Nucleus accumbens (tissue), 56 donors: ENCODE measurements around the gene CHTOP.
A peak's percentile ranks its signal among the peaks of the same experiment; 100 is the strongest.
"Not testable (repeated sequence)": the region's sequence is repeated elsewhere in the genome, so short reads cannot be mapped to it uniquely, and the experiment has no call there.

ENCODE experiments used
- DNase-seq, 56 donors: peaks; one replicate each; lab custom pipeline; 2025; lab: John Stamatoyannopoulos, UW

Gene CHTOP

DNA sequence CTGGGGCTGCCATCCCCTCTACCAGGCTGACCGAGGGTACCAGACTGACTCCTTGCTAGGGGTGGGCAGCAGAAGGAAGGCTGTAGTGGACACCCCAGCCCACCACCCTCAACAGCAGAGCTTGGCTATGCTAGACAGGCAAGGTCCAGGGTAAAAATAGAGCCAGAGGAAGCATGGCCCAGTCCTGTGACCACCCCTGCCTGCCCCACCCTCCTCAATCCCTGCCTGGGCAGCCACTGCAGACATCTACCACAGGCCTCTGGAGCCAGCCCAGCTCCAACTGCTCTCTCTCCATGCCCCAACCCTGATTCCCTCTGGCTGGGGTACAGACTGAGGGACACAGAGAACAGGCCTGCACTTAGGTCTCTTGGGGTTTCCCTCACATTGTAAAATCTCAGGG is 3.9 kb upstream of the CHTOP start:
- peak in 28 of 56 donors; percentile 14 to 64 (median 31) for DNase-seq

DNA sequence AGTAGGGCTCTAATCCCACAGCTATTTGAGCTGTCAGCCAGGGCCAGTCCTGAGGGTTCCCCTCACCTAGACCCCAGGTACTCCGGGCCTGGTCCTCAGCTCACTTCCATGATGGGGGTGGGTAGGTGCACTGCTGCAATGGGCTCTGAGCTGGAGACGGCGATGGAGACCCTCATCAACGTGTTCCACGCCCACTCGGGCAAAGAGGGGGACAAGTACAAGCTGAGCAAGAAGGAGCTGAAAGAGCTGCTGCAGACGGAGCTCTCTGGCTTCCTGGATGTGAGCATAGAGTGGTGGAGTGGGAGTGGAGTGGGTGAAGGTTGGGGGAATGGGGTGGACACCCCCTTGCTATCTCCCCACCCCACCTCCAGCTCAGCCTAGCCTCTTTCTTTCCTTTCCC is 3.5 kb upstream of the CHTOP start:
- DNase-seq, result no peak

DNA sequence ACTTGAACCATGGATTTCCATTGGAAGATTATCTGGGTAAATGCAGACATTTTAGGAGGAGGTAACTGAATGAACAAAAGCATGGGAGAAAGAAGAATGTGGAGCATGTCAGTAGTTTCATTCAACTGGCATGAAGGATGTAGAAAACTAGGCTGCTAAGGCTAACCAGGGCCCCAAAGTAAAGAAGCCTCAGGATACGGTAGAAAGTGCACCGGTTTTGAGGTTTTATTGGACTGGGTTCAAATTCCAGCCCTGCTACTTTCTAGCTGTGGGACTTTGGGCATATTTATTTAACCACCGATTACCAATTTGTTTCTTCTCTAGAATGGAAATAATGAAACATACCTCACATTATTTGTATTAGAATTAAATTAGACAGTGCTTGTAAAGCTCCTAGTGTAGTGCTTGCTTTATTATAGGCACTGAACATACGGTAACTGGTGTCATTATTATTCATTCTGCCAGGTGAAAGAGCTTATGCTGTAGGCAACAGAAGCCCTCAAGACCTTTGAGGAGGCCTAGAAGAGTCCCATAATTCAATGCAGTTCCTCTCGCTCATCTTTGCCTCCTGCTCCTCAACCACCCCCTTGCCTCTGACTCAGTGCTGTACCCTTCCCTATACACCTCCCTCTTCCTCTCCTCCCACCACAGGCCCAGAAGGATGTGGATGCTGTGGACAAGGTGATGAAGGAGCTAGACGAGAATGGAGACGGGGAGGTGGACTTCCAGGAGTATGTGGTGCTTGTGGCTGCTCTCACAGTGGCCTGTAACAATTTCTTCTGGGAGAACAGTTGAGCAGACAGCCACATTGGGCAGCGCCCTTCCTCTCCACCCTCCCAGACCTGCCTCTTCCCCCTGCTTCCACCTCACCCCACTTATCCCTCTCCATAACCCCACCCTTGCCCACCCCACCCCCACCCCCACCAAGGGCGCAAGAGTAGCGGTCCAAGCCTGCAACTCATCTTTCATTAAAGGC is 2.5 kb upstream of the CHTOP start:
- DNase-seq, result peak in 11 of 56 donors; percentile 16 to 56 (median 30)

DNA sequence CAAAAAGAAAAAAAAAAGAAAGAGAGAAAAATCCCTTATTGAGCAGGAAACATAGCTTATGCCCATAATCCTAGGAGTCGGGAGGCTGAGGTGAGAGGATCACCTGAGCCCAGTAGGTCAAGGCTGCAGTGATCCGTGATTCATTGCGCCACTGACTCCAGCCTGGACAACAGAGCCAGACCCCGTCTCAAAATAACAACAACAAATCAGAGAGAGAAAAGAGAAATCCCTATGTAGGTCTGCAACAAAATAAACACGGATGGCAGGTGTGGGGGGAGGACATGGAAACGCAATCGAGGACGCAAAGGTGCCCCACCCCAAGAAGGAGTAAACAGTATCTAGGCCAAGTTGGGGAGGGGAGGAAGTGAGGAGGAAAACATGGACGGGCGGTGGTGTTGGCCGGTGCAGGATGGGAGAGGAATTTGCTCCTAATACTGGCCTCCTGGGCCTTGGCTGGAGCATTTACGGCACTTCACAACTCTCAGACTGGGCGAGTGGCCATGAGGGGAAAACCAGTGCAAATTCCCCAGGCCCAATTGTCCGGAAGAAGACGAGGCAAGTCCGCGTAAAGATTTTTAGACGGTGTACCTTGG is 609 bp upstream of the CHTOP start:
- DNase-seq, result peak in 6 of 56 donors; percentile 56 to 69 (median 62)

DNA sequence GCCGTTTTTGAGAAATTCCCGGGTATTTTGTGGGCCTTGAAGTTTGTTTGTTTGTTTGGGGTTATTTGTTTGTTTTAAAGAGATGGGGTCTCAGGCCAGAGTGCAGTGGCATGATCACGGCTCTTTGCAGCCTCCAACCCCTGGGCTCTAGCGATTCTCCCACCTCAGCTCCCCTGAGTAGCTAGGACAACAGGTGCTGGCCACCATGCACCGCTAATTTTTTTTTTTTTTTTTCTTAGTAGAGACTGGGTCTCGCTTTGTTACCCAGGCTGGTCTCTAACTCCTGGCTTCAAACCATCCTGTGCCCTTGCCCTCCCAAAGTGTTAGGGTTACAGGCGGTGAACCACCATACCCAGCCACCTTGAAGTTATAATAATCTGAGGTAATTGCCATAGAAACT is 2.0 kb downstream of the CHTOP start:
- DNase-seq, result no peak

DNA sequence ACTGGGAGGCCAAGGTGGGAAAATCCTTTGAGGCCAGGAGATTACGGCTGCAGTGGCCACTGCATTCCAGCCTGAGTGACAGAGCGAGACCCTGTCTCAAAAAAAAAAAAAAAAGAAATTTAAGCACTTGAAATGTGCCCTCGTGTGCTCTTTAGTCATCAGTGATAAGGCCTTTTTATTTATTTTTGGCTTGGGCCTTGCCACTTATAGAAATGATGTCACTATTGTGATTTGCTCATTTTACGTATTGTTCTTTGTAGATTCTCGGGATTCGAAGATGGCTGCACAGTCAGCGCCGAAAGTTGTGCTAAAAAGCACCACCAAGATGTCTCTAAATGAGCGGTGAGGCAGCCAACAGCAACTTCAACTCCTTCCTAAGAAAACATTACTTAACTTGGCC is 2.4 kb downstream of the CHTOP start:
- DNase-seq, result no peak

DNA sequence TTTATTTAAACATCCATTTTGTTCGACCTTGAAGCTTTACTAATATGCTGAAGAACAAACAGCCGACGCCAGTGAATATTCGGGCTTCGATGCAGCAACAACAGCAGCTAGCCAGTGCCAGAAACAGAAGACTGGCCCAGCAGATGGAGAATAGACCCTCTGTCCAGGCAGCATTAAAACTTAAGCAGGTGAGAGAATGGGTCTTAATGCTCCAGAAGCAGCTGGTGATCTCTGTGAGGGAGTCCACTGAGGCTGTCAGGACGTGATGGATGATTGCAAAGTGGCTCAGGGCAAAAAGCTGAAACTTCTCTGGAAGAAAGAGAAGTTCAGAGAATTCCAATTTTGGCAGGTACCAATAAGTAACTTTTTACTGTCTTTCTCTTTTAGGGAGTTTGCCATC is 4.4 kb downstream of the CHTOP start:
- no peak for DNase-seq

DNA sequence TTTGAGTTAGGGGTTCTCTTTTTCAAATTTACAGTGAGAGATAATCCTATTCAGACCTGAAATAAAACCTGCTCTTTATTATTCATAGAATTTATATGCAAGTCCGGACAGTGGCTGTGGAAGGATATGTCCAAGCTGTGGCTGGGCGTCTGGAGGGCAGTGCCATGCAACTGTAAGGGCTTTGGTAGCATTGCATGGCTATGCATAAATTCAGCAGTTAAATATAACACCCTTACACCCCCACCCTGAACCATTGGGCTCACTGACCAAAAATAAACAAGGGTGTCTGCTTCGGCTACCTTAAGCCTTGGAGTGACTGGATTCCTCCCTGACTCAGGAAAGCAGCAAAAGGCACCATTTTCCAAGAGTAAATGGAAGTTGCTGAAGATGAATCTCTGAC is 5.4 kb downstream of the CHTOP start:
- no peak for DNase-seq

DNA sequence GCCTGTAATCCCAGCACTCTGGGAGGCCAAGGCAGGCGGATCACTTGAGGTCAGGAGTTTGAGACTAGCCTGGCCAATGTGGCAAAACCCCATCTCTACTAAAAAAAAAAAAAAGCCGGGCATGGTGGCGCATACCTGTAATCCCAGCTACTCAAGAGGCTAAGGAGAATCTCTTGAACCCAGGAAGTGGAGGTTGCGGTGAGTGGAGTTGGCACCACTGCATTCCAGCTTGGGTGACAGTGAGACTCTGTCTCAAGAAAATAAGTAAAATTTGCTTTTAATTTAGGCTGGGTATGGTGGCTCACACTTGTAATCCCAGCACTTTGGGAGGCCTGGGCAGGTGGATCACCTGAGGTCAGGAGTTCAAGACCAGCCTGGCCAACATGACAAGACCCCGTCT is 6.3 kb downstream of the CHTOP start:
- not testable (repeated sequence) for DNase-seq

DNA sequence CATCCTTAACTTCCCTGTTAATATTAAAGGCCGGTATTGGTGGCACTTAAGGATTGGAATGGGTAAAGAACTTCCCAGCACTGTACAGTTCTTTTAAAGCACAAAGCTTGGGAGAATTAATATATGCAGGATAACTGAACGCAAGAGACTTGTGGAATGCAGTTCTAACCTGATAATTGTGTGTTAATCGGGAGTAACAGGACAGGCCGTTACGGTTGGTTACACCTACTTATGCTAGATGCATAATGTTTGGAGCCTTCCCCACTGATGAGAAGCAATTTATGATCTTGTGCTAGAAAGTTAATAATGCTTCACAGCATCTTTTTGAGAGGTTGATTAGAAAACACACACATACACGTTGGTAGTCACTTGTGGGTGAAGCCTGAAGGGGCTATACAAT is 7.0 kb downstream of the CHTOP start:
- no peak for DNase-seq

DNA sequence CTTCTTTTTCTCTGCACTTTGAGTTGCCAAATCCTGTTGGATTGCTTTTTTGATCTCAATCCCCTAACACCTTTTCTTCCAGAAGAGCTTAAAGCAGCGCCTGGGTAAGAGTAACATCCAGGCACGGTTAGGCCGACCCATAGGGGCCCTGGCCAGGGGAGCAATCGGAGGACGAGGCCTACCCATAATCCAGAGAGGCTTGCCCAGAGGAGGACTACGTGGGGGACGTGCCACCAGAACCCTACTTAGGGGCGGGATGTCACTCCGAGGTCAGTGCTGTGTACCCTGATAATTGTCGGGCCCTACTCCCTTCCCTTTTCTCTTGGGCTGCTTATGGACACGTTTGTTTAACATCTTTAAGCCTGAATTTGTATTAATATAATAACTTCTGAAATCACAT is 8.3 kb downstream of the CHTOP start:
- DNase-seq, result no peak

DNA sequence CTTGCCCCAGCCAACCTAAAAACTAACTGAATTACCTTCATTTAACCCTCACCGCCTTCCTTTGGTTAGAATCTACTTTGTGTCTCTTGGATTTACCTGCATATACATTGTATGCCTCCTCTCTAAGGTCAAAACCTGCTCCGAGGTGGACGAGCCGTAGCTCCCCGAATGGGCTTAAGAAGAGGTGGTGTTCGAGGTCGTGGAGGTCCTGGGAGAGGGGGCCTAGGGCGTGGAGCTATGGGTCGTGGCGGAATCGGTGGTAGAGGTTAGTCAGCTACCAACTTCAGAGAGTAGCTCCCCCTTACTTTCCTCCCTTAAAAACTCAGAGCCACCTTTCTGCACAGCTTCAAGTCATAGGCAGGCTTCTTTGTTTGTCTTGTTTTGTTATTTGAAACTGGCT is 9.2 kb downstream of the CHTOP start:
- DNase-seq, result no peak

DNA sequence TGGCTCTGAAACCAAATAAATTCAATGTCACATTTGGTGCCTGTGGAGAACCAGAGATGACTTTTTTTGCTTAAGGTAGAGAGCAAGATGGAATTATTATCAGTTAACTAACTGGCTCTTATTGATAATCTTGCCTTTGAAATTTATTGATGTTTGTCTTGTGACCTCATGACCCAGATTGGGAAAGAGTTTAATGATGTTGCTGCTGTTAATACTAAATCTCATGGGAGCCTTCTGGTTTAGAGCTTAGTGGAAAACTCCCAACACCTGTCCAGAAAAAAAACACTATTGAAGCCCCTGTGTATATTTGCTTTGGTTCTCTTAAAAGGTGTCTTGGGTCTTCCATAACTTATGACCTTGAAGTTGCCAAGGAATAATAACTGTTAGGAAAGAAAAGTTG is 9.9 kb downstream of the CHTOP start:
- no peak for DNase-seq

DNA sequence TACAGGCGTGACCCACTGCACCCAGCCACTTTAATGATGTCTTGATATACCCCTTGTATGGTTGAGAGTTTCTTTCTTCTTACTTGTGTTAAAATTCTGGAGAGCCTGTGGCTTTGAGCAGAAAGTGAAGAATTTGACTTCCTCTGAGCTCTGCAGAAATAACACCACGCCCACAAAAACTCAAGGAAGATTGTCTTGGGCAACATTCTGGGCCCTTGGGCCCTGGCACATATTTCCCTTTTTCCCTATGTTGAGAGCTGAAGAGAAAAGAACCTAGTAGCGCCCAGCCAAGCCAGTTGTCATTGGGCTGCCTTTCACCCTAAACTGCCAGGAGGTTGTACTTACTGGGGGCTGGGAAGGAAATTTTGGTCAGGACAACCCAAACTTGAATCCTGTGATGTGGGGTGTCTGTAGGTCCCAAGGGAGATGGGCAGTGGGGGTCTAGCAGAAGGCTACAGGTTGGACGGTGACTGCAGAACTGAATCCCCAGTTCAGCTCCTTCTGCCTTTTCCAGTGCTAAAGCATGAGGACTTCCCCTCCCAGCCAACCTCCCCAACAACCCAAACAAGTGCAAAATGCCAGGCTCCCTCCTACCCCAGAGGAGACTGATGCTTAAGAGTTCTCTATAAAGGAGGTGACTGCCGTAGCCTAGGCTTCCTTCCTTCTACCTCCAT is 12.9 kb downstream of the CHTOP start:
- peak in 2 of 56 donors; percentile 14 to 52 for DNase-seq

DNA sequence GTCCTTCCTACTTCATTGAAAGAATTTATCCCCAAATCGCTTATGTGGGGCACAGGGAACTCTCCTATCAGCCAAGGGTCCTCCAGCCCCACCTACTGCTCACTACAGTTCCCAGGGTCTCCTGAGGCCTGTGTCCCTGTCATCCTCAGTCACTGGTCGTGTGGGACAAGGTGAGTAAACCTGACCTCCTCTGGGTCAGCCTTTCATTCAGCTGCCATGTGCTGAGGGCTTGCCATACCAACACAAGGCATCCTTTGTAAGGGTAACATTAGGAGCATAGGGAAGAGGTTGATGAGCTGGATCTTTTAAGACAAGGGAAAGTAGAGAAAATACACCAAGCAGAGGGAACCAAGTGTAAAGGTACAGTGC is 13.5 kb downstream of the CHTOP start:
- DNase-seq, result no peak

DNA sequence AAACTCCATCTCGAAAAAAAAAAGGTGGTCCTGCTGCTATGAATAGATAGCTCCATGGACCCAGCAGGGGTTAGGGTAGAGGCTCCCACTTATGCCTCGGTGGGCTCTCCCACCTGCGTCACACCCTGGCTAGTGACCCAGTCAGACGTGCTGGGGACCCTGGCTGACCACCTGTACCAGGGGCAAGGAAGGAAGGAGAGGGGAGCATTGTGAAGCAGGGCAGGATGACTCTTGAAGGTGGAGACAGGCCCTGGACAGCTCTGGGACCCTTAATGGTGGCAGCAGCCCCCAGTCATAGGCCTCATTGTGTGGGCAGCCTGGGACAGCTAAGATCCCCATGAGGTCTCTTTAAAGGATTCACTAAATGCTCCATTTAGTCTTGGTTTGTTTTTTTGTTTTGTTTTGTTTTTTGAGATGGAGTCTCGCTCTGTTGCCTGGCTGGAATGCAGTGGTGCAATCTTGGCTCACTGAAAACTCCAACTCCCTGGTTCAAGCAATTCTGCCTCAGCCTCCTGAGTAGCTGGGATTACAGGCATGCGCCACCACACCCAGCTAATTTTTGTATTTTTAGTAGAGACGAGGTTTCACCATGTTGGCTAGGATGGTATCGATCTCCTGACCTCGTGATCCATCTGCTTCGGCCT is 14.3 kb downstream of the CHTOP start:
- DNase-seq, result no peak

DNA sequence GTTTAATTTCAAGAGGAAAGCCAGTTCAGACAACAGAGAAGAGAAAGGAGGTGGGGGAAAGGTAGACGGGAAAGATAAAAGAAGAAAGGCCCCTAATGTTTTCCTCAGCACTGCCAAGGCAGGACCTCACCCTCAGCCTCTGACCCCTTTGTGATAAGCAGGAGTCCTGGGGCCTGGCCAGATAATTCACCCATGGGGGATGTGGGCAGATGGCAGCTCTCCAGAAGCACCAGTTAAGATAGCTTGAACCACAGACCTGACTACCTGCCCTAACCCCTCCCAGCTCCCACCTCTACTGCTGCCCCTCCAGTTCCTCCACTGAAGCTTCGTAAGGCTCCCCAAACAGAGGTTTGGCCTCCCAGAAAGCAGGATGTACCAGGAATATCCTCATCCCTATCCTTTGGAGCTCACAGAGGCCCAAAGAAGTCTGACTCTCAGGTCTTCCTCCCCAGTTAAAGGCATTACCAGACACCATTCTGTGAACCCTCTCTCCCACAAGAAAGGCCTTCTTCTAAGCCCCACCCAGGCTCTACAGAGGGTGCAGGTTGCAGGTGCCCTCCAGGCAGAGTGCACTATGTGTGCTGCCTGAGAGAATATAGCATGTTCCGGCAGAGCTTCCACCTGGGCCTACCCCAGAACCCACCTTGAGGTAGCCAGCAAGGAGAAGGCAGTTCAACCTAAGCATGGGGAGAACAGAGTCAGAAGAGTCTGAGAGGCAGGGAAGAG is 15.4 kb downstream of the CHTOP start:
- DNase-seq, result no peak

DNA sequence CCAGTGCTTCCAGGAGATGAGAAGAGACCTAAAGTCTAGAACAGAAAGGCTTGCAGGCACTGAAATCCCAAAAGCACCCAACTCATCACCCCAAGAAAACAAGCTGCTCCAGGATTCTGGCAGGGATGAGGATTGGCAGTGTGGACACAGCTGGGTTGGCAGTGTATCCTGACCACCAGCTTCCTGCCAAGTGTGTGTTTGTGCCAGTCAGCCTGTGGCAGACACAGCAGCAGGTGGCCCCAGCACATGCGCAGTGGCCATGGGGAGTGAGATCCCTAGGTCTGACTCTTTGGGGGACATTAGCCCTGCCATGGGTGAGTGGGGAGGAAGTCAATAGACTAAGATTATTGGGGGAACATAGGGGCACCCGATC is 16.0 kb downstream of the CHTOP start:
- DNase-seq, result peak in 53 of 56 donors; percentile 19 to 85 (median 70)

DNA sequence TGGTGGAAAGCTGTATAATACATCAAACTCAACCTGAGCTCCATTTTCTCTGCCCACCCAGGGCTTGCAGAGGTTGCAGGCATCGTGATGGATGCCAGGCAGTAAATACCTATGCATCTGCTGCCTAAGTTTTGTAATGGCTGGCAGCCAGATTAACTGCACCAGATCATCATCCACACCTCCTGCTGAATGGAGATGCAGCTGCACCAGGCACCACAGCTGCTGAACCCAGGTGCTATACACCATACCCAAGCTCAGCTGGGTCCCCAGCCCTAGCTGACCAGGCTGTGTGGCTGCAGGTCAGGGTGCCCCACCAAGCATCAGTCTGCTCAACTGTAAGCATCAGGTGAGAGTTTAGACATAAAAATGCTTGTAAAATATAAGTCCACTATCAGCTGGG is 17.9 kb downstream of the CHTOP start:
- DNase-seq, result no peak

DNA sequence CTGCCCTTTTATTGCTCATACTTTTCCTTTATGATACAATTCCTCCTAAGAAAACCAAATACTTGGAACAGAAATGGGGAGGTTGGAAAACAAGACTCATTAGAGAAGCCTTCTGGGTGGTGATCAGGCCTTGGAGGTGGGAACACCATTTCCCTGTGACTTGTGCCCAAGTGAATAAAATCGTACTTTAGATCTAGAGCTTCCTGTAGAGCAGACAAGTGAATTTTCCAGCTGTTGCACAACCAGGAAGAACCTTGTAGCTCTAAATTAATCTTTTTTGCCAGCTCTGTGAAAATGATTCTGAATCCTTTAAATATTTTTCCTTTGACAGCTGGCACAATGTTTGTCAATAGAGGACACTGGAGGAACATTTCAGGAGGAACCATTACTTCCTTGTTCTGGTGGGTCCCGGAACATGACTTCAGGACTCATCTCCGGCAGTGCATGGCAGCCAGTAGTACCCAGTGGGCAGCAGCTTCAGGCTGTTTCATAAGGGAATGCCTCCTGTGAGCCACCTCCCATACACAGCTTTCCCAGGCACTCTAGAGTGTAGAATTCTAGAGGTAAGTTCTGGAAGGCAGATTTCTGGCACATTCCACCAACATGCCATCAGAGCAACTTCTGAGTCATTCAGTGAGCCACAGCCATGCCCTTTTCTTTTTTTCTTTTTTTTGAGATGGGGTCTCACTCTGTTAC is 19.1 kb downstream of the CHTOP start:
- no peak for DNase-seq
